ENCODE data around the gene KANK4.

- TF ChIP-seq CTCF (conservative IDR thresholded peaks at IDR 0.05; ENCODE audit: low read length) (no peak), EZH2phosphoT487 (IDR thresholded peaks at IDR 0.05; ENCODE audit: borderline replicate concordance, low read depth, low read length) (no peak)
Measured at GRCh38 chr1:62316135-62316534, 3.1 kb downstream of the KANK4 start.
